CD14-positive monocyte (primary cell): ENCODE measurements around the gene IL1B. TPM values are rescaled to one million over a fixed set of nuclear protein-coding genes. Genes with fewer than 3 reads are reported as not detected.

Experiments
- DNase-seq, 3 donors: peaks; one replicate each; pipeline ENCODE4 v3.0.0-alpha.2; 2011 to 2022
- H2AFZ ChIP-seq: 2 replicates; pipeline ENCODE4 v1.6.0; 2012; ENCODE audit warnings: mild to moderate bottlenecking, low read depth, low read length, inconsistent platforms; ENCODE audit not compliant: insufficient read depth, poor library complexity, severe bottlenecking
- H3K27ac ChIP-seq, 2 donors: 1 replicate in 1 of 2; 2 replicates in 1 of 2; pipeline ENCODE4 v1.5.1; 2012 to 2013; ENCODE audit warnings: low read length in 2 of 2, control low read depth in 1 of 2, inconsistent platforms in 1 of 2, low read depth in 1 of 2, mild to moderate bottlenecking in 1 of 2
- H3K27me3 ChIP-seq, 2 donors: one replicate each; pipeline versions ENCODE4 v1.6.0 to v1.6.1; 2011 to 2013; ENCODE audit warnings: low read length in 2 of 2; ENCODE audit not compliant: control insufficient read depth in 2 of 2, insufficient read depth in 2 of 2
- H3K36me3 ChIP-seq, 2 donors: replicated peaks in 1 of 2; 1 replicate in 1 of 2; 2 replicates in 1 of 2; pipeline versions ENCODE4 v1.5.1 to v1.6.1; 2012 to 2013; ENCODE audit warnings: low read length in 2 of 2, control low read depth in 1 of 2, inconsistent platforms in 1 of 2, mild to moderate bottlenecking in 1 of 2; ENCODE audit not compliant: insufficient read depth in 2 of 2, control insufficient read depth in 1 of 2
- H3K4me1 ChIP-seq, 2 donors: 1 replicate in 1 of 2; 2 replicates in 1 of 2; pipeline versions ENCODE4 v1.5.1 to v1.6.1; 2012 to 2013; ENCODE audit warnings: low read length in 2 of 2, control low read depth in 1 of 2, inconsistent platforms in 1 of 2, mild to moderate bottlenecking in 1 of 2, moderate library complexity in 1 of 2; ENCODE audit not compliant: insufficient read depth in 2 of 2, control insufficient read depth in 1 of 2
- H3K4me2 ChIP-seq: replicated peaks from 2 replicates; pipeline ENCODE3; 2012; ENCODE audit warnings: low read length, moderate library complexity, mild to moderate bottlenecking; ENCODE audit not compliant: poor library complexity, severe bottlenecking; ENCODE audit errors: extremely low read depth
- H3K4me3 ChIP-seq, 3 experiments: fragments of 200-600 bp in 1 of 3; sonication (generic) in 1 of 3; replicated peaks in 1 of 3; 1 replicate in 2 of 3; 2 replicates in 1 of 3; pipeline ENCODE4 v1.5.1; 2011 to 2013; ENCODE audit warnings: low read length in 3 of 3, mild to moderate bottlenecking in 3 of 3, control low read depth in 2 of 3, low read depth in 2 of 3, inconsistent platforms in 1 of 3, moderate library complexity in 1 of 3
- H3K79me2 ChIP-seq: 2 replicates; pipeline ENCODE4 v1.6.0; 2012; ENCODE audit warnings: mild to moderate bottlenecking, control low read depth, inconsistent platforms, low read length, moderate library complexity; ENCODE audit not compliant: insufficient read depth
- H3K9ac ChIP-seq: 2 replicates; pipeline ENCODE4 v1.6.0; 2017; ENCODE audit warnings: low read length, mild to moderate bottlenecking; ENCODE audit not compliant: insufficient read depth, poor library complexity, severe bottlenecking
- H3K9me3 ChIP-seq, 2 donors: replicated peaks in 1 of 2; 1 replicate in 1 of 2; 2 replicates in 1 of 2; pipeline versions ENCODE4 v1.5.1 to v1.6.1; 2012 to 2013; ENCODE audit warnings: low read length in 2 of 2, control low read depth in 1 of 2; ENCODE audit not compliant: control insufficient read depth in 1 of 2, insufficient read depth in 1 of 2
- H4K20me1 ChIP-seq: 2 replicates; pipeline ENCODE4 v1.6.0; 2012; ENCODE audit warnings: mild to moderate bottlenecking, low read length, control low read depth, moderate library complexity; ENCODE audit not compliant: insufficient read depth
- H3K27ac Mint-ChIP-seq, 7 donors: one replicate each; pipeline ENCODE4 v1.8.0; 2020; ENCODE audit warnings: mild to moderate bottlenecking in 7 of 7, mixed read lengths in 7 of 7, moderate library complexity in 6 of 7, inconsistent platforms in 2 of 7
- H3K27me3 Mint-ChIP-seq, 3 donors: one replicate each; pipeline ENCODE4 v1.8.0; 2021 to 2022; ENCODE audit warnings: low read depth in 3 of 3, mild to moderate bottlenecking in 3 of 3, mixed read lengths in 3 of 3, moderate library complexity in 3 of 3, inconsistent platforms in 1 of 3
- H3K36me3 Mint-ChIP-seq, 2 donors: one replicate each; pipeline ENCODE4 v1.8.0; 2020; ENCODE audit warnings: mixed read lengths in 2 of 2, inconsistent platforms in 1 of 2, mild to moderate bottlenecking in 1 of 2
- H3K4me1 Mint-ChIP-seq: one replicate; pipeline ENCODE4 v1.8.0; 2020; ENCODE audit warnings: mild to moderate bottlenecking, mixed read lengths
- H3K4me3 Mint-ChIP-seq, 2 donors: one replicate each; pipeline ENCODE4 v1.8.0; 2020; ENCODE audit warnings: mild to moderate bottlenecking in 2 of 2, mixed read lengths in 2 of 2, moderate library complexity in 1 of 2
- H3K9me3 Mint-ChIP-seq, 7 donors: one replicate each; pipeline ENCODE4 v1.8.0; 2020 to 2022; ENCODE audit warnings: mixed read lengths in 7 of 7, mild to moderate bottlenecking in 6 of 7, moderate library complexity in 6 of 7, inconsistent platforms in 2 of 7
- CTCF ChIP-seq: fragments of 200-600 bp; IDR thresholded peaks from one replicate; pipeline ENCODE4 v1.8.0; 2022; ENCODE audit warnings: antibody characterized with exemption, mild to moderate bottlenecking
- whole genome bisulfite sequencing: methylation state at CpG from one replicate; pipeline ENCODE4 v1.1.5; 2013; ENCODE audit warnings: missing lambda C conversion rate; ENCODE audit not compliant: insufficient coverage; 5-methylcytosine and 5-hydroxymethylcytosine counted together
- intact Hi-C, 2 donors: fragments of 100-400 bp; cut with micrococcal nuclease; formaldehyde crosslinking; loops; one replicate each; pipeline versions ENCODE4 v1.15.0 to v1.15.1; 2023
- polyA plus RNA-seq, 3 donors: library from polyadenylated mRNA; depleted of rRNA in 1 of 3; unstranded in 2 of 3; stranded (reverse) in 1 of 3; fragments of 300-500 nt in 2 of 3; fragments of >200 nt in 1 of 3; fragmentation: Illumina TruSeq in 2 of 3; gene quantifications; 1 replicate in 2 of 3; 2 replicates in 1 of 3; pipeline ENCODE4 v1.2.3, GENCODE V29; 2012 to 2021

The IL1B gene
- polyA plus RNA-seq, 3 donors = 65.1 to 1,419 (median 114) TPM

DNA sequence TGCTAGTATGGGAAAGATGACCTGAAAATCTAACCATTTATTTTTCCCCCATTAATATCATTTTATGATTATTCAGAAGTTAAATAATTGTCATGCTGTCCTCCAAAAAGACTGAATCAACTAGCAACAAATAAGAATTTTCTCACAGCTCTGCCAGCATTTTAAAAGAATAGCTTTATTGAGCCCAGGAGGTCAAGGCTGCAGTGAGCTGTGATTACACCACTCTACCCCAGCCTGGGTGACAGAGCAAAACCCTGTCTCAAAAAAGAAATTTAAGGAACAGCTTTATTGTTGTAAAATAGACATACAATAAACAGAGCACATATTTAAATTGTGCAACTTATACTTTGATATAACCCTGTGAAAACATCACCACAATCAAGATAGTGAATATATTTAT lies 27.5 kb downstream of the IL1B start:
- Histone ChIP-seq H3K36me3 (no peaks in the 10 kb centered on the region), H3K27me3 (no peaks in the 10 kb centered on the region), H3K9me3 (peaks cover 0 to 3% of the 10 kb centered on the region in 2 donors), H3K79me2 (no peaks in the 10 kb centered on the region), H3K9ac (no peak overlapping the region), H3K4me2 (no peak overlapping the region), H3K27ac (no peak overlapping the region), H3K4me1 (peaks cover 24 to 33% of the 10 kb centered on the region in 2 donors), H3K4me3 (no peak overlapping the region), H2AFZ (no peak overlapping the region), H4K20me1 (no peaks in the 10 kb centered on the region)
- peak in 1 of 3 donors; percentile 40 for DNase-seq
- H3K36me3 Mint-ChIP-seq = no peaks in the 10 kb centered on the region
- intact Hi-C loops = no loop called here
- H3K27ac Mint-ChIP-seq = peak overlapping the region in 3 of 7 donors; percentile 16 to 74 (median 56)
- peaks cover 6 to 13% (median 7%) of the 10 kb centered on the region in 7 donors for H3K9me3 Mint-ChIP-seq
- H3K4me3 Mint-ChIP-seq = no peak overlapping the region
- peaks cover 29% of the 10 kb centered on the region for H3K4me1 Mint-ChIP-seq
- no peak for TF ChIP-seq CTCF
- peaks cover 0 to 9% (median 7%) of the 10 kb centered on the region in 3 donors for H3K27me3 Mint-ChIP-seq

DNA sequence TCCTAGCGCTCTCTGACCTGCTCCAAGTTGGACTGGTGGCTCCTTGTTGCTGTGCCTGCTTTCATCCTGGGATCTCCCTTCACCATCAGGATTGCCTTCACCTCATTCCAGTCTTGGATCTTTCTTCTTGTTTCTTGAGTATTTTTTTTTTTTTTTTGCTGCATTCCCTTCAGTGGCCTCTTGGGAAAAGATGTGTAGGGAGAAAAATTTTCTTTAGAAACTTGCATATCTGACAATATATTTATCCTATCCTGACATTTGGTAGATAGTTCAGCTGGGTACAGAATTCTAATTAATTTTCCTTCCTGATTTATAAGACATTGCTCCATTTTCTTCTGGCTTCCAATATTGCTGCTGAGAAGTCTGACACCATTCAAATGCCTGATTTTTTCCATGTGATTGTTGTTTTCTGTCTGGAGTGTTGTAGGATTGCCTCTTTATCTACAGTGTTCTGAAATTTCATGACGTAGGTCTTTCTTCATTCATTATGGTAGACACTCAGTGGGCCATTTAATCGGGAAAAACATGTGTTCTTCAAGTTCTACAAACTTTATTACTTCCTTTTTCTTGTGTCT lies 29.3 kb downstream of the IL1B start:
- peaks cover 0 to 3% of the 10 kb centered on the region in 2 donors for H3K9me3 ChIP-seq
- WGBS = 100% methylated on average over 1 of the region's 3 CpGs
- peak; percentile 44 for TF ChIP-seq CTCF
- no peaks in the 10 kb centered on the region for H3K36me3 ChIP-seq
- Mint-ChIP-seq H3K27me3 (peaks cover 0 to 7% (median 5%) of the 10 kb centered on the region in 3 donors), H3K27ac (no peak overlapping the region), H3K4me3 (no peak overlapping the region), H3K36me3 (no peaks in the 10 kb centered on the region), H3K4me1 (peaks cover 24% of the 10 kb centered on the region), H3K9me3 (peaks cover 6 to 13% (median 7%) of the 10 kb centered on the region in 7 donors)
- intact Hi-C loops = no loop called here
- no peak for DNase-seq
- no peaks in the 10 kb centered on the region for H3K79me2 ChIP-seq
- H3K4me3 ChIP-seq = no peak overlapping the region
- peaks cover 21 to 26% of the 10 kb centered on the region in 2 donors for H3K4me1 ChIP-seq
- no peak overlapping the region for H3K27ac ChIP-seq
- no peaks in the 10 kb centered on the region for H4K20me1 ChIP-seq
- H3K4me2 ChIP-seq = no peak overlapping the region
- H3K9ac ChIP-seq = no peak overlapping the region
- no peak overlapping the region for H2AFZ ChIP-seq
- H3K27me3 ChIP-seq = no peaks in the 10 kb centered on the region
